Choroid plexus epithelial cell (primary cell): ENCODE measurements around the gene FLNC.

Source experiments
- DNase-seq: peaks from one replicate; pipeline ENCODE4 v3.0.0-alpha.2; 2010; ENCODE audit warnings: low read depth
- H3K4me3 ChIP-seq: 2 replicates; pipeline ENCODE4 v1.5.1; 2011; ENCODE audit warnings: low read depth, mild to moderate bottlenecking, control low read depth, low read length, moderate library complexity
- CTCF ChIP-seq: conservative IDR thresholded peaks from 2 replicates; pipeline ENCODE4 v1.5.1; 2011; ENCODE audit warnings: low read depth, mild to moderate bottlenecking, control low read depth, inconsistent platforms, low read length, moderate library complexity

The FLNC gene, protein sequence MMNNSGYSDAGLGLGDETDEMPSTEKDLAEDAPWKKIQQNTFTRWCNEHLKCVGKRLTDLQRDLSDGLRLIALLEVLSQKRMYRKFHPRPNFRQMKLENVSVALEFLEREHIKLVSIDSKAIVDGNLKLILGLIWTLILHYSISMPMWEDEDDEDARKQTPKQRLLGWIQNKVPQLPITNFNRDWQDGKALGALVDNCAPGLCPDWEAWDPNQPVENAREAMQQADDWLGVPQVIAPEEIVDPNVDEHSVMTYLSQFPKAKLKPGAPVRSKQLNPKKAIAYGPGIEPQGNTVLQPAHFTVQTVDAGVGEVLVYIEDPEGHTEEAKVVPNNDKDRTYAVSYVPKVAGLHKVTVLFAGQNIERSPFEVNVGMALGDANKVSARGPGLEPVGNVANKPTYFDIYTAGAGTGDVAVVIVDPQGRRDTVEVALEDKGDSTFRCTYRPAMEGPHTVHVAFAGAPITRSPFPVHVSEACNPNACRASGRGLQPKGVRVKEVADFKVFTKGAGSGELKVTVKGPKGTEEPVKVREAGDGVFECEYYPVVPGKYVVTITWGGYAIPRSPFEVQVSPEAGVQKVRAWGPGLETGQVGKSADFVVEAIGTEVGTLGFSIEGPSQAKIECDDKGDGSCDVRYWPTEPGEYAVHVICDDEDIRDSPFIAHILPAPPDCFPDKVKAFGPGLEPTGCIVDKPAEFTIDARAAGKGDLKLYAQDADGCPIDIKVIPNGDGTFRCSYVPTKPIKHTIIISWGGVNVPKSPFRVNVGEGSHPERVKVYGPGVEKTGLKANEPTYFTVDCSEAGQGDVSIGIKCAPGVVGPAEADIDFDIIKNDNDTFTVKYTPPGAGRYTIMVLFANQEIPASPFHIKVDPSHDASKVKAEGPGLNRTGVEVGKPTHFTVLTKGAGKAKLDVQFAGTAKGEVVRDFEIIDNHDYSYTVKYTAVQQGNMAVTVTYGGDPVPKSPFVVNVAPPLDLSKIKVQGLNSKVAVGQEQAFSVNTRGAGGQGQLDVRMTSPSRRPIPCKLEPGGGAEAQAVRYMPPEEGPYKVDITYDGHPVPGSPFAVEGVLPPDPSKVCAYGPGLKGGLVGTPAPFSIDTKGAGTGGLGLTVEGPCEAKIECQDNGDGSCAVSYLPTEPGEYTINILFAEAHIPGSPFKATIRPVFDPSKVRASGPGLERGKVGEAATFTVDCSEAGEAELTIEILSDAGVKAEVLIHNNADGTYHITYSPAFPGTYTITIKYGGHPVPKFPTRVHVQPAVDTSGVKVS (N-terminal part only)

DNA sequence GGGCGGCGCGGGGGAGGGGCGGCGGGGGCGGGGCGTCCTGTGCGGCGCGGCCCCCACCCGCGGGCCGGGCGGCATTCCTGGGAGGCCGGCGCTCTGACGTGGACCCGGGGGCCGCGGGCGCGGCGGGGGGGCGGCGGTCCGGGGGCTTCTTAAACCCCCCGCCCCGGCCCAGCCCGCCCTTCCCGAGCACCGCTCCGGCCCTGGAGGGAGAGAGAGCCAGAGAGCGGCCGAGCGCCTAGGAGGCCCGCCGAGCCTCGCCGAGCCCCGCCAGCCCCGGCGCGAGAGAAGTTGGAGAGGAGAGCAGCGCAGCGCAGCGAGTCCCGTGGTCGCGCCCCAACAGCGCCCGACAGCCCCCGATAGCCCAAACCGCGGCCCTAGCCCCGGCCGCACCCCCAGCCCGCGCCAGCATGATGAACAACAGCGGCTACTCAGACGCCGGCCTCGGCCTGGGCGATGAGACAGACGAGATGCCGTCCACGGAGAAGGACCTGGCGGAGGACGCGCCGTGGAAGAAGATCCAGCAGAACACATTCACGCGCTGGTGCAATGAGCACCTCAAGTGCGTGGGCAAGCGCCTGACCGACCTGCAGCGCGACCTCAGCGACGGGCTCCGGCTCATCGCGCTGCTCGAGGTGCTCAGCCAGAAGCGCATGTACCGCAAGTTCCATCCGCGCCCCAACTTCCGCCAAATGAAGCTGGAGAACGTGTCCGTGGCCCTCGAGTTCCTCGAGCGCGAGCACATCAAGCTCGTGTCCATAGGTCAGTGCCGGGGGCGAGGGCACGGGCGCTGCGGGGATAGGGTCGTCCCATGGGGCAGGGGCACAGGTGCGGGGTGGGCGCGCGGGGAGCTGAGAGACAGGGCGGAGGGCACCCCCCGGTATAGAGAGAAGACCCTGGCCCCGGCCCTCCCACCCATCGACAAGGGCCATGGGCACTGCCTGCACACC, at the start of gene FLNC:
FLNC (plus strand) TSS at position 176 of the 947 bp plus-strand sequence; CDS start at position 408, 232 bp downstream.
- peak within 1 kb of the TSS; percentile 69 for H3K4me3 ChIP-seq
- TF ChIP-seq CTCF: no peak
- peak; percentile 71 for DNase-seq

DNA sequence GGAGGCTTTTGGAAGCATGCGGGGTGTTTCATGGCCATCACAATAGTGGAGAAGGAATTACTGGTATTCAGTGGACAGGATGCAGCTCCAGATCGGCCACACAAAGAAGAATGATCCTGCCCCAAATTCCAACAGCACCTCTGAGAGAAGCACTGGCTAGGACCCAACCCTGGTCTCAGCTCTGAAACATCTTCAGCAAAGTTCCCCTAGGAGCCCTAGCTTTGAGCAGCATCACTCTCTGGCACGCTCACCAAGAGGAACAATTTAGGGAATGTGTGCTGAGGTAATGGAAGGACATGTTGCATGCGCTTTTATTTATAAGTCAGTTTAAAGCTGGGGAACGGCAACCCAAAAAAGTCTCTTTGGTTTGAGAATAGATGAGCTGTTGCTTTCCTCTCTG, 49.1 kb upstream of the FLNC start:
- TF ChIP-seq CTCF: no peak
- H3K4me3 ChIP-seq: no peak overlapping the region
- DNase-seq: no peak

DNA sequence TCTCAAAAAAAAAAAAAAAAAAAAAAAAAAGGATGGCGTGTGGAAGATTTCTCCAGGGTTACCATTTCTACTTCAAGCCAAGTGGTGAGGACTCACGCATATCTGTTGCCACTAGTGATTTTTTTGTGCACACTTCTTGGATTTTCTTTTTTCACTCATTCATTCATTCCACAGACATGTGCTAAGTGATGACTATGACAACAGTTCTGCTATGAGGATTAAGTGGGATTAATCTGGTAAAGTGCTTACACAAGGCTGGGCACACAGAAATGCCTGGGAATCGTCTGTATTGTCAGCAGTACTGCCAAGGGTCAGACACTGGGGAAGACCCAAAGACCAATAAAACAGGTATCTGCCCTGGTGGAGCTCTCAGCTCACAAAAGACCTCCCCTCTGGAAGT, 48.4 kb upstream of the FLNC start:
- no peak for TF ChIP-seq CTCF
- DNase-seq: no peak
- no peak overlapping the region for H3K4me3 ChIP-seq

DNA sequence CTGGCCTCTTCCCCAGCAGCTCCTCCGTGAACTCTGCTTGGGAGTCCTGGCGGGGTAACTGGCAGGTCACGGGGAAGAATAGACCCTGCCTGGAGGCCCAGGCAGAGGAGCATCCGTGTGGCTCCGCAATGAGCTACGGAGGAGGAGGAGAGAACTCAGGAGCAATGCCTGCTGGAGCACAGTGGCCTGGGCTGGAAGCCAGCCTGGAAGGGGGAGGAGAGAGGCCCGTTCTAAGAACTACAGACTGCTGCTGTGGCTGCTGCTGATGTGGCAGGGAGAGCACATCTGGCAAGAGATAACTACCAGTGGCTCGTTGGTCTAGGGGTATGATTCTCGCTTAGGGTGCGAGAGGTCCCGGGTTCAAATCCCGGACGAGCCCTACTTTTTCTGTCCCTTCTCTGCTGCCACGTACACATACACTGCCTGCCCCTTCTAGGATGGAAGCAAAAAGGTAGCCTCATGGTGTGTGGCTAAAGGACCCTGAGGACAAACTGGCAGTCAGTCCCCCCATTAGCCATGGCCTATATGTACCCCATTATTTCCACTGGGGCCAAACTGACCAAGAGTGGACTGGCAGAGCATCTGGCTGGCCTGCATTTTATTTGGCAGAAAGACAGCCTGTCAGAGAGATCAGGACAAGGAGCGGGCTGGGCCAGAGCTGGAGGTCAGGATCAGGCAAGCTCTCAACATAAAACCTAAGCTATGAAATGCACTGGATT, 46.9 kb upstream of the FLNC start:
- DNase-seq: peak; percentile 90
- TF ChIP-seq CTCF: no peak
- peak overlapping the region; percentile 38 for H3K4me3 ChIP-seq

GRCh38 chr7:128785738-128786137, 44.5 kb upstream of the FLNC start:
- no peak for TF ChIP-seq CTCF
- no peak for DNase-seq
- no peak overlapping the region for H3K4me3 ChIP-seq
